Endometrial microvascular endothelial cells (primary cell): ENCODE data around the gene SKOR2. TPM values are rescaled to one million over a fixed set of nuclear protein-coding genes. Genes with fewer than 3 reads are reported as not detected.
"Not testable (repeated sequence)": the region's sequence is repeated elsewhere in the genome, so short reads cannot be mapped to it uniquely, and the experiment has no call there.

ENCODE experiments used
- in situ Hi-C: cut with HindIII; loops from 2 replicates; pipeline ENCODE4 v1.10.0; 2017; ENCODE audit warnings: low sequenced_read_pairs, low pct_unique_long_range_greater_than_20kb; ENCODE audit errors: inconsistent ontology term
- total RNA-seq: library from RNA; depleted of rRNA; stranded (reverse); fragments of >200 nt; gene quantifications from one replicate; pipeline ENCODE4 v1.2.3, GENCODE V29; 2015; ENCODE audit errors: inconsistent ontology term

The SKOR2 gene
- total RNA-seq, 1 donor from 2014 or later = not detected

DNA sequence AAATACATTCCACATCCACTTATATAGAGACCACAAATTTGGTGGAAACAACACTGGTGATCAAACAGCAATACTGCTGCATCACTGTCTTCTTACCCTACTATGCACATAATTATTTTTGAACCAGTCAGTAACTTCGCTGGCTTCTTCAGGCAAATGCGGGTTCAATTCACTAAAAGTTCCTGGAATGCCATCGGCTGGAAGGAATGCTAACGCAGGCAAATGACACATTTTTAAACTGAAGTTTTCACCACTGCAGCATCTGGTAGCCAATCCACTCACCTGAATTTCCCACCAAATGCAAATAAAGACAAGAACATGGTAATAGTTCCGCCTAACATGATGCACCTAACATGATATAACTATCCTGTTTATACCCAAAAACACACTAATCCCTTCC lies 91.2 kb downstream of the SKOR2 start:
- in situ Hi-C loops = no loop called here

DNA sequence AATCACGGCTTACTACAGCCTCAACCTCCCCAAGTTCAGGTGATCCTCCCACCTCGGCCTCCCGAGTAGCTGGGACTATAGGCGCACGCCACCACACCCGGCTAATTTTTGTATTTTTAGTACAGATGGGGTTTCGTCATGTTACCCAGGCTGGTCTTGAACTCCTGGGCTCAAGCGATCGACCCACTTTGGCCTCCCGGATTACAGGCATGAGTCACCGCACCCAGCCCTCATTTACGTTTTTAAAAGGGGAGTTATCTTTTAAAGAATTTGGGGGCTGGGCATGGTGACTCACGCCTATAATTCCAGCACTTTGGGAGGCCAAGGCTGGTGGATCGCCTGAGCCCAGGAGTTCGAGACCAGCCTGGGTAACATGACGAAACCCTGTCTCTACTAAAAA lies 93.1 kb downstream of the SKOR2 start:
- in situ Hi-C loops = not testable (repeated sequence)

Other genes starting within 250 kb of the SKOR2 start
- not detected for gene ELOA2, start 216.0 kb downstream of the SKOR2 start, total RNA-seq
- gene HDHD2, start 101.2 kb downstream of the SKOR2 start, total RNA-seq = 16.3 TPM
- 17.6 TPM for gene IER3IP1, start 75.3 kb downstream of the SKOR2 start, total RNA-seq